Ovary (tissue), 3 donors: ENCODE results near the gene ADGRD1.

Source experiments
- CTCF ChIP-seq, 3 donors: fragments of 450-650 bp in 2 of 3; fragments of 200-600 bp in 1 of 3; IDR thresholded peaks; one replicate each; pipeline versions ENCODE4 v1.5.1 to v1.8.0; 2016 to 2022; ENCODE audit warnings: antibody characterized with exemption in 3 of 3, mild to moderate bottlenecking in 1 of 3
- POLR2A ChIP-seq: fragments of 450-650 bp; IDR thresholded peaks from one replicate; pipeline ENCODE4 v1.6.1; 2017; ENCODE audit warnings: antibody characterized with exemption, mild to moderate bottlenecking, moderate library complexity
- donor health status: DM: no; HTN: no; CAD: no.

DNA sequence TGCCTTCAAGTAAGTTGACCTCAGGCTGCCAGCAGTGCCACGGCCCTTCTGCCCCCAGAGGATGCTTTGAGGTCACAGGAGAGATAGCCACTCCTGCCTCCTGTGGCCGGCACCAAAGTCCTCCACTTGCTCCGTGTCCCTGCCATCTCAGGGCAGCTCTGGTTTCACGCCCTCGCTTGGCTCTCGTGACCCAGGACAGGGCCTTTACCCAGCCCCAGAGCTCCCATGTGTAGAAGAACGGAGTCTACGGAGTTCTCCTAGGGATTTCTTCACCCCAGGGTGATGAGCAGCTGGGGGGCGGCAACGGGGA, 178.1 kb downstream of the ADGRD1 start:
- TF ChIP-seq POLR2A (no peak), CTCF (IDR thresholded peaks at IDR 0.05) (no peak)
